NCI-H1092 treated with DMSO at 0.1 percent for 48 hours (cell line): Measurements from ENCODE around the gene P2RX2.

ENCODE experiments used
- DNase-seq: peaks from one replicate; lab custom pipeline; 2025; lab: John Stamatoyannopoulos, UW

Gene P2RX2

GRCh38 chr12:132618683-132619043, at the start of gene P2RX2:
TSS of gene P2RX2 (plus strand) at chr12:132618776. CDS start at chr12:132618817, 41 bp downstream.
- no peak for DNase-seq

- DNase-seq: no peak
Observed at GRCh38 chr12:132568826-132569480, 49.6 kb upstream of the P2RX2 start.

- DNase-seq: no peak
Observed at GRCh38 chr12:132569856-132570480, 48.6 kb upstream of the P2RX2 start.

- no peak for DNase-seq
Observed at GRCh38 chr12:132570635-132571034, 47.9 kb upstream of the P2RX2 start.

- DNase-seq: no peak
Observed at GRCh38 chr12:132571051-132571450, 47.5 kb upstream of the P2RX2 start.

- no peak for DNase-seq
Observed at GRCh38 chr12:132571598-132571997, 47.0 kb upstream of the P2RX2 start.

- DNase-seq: no peak
Observed at GRCh38 chr12:132572106-132572505, 46.5 kb upstream of the P2RX2 start.

- no peak for DNase-seq
Observed at GRCh38 chr12:132572801-132573760, 45.5 kb upstream of the P2RX2 start.

GRCh38 chr12:132574271-132574996, 44.1 kb upstream of the P2RX2 start:
- no peak for DNase-seq

- DNase-seq: no peak
Observed at GRCh38 chr12:132575661-132576060, 42.9 kb upstream of the P2RX2 start.

GRCh38 chr12:132576701-132577100, 41.9 kb upstream of the P2RX2 start:
- DNase-seq: no peak

GRCh38 chr12:132577191-132577920, 41.2 kb upstream of the P2RX2 start:
- no peak for DNase-seq

GRCh38 chr12:132578118-132578517, 40.5 kb upstream of the P2RX2 start:
- DNase-seq: no peak

- DNase-seq: no peak
Observed at GRCh38 chr12:132578826-132579225, 39.8 kb upstream of the P2RX2 start.

- DNase-seq: no peak
Observed at GRCh38 chr12:132579744-132580143, 38.8 kb upstream of the P2RX2 start.

- DNase-seq: no peak
Observed at GRCh38 chr12:132580701-132581292, 37.8 kb upstream of the P2RX2 start.

- DNase-seq: no peak
Observed at GRCh38 chr12:132581348-132582057, 37.1 kb upstream of the P2RX2 start.

- no peak for DNase-seq
Observed at GRCh38 chr12:132582058-132582420, 36.5 kb upstream of the P2RX2 start.

GRCh38 chr12:132582582-132583410, 35.8 kb upstream of the P2RX2 start:
- no peak for DNase-seq

- DNase-seq: no peak
Observed at GRCh38 chr12:132583411-132583710, 35.2 kb upstream of the P2RX2 start.
